GM12891 (cell line): Measurements from ENCODE around the gene GFRA1.

Source experiments
- POLR2A ChIP-seq: IDR thresholded peaks from 2 replicates; pipeline ENCODE4 v1.6.1; 2011; ENCODE audit warnings: low read depth, low read length, control low read depth
- POLR2AphosphoS5 ChIP-seq: IDR thresholded peaks from 2 replicates; pipeline ENCODE4 v1.6.1; 2011; ENCODE audit warnings: low read depth, low read length, control low read depth
- POU2F2 ChIP-seq: IDR thresholded peaks from 2 replicates; pipeline ENCODE4 v1.6.1; 2011; ENCODE audit warnings: low read depth, mild to moderate bottlenecking, control low read depth, low read length, moderate library complexity
- SPI1 ChIP-seq: IDR thresholded peaks from 2 replicates; pipeline ENCODE4 v1.6.1; 2011; ENCODE audit warnings: low read depth, low read length, control low read depth
- TAF1 ChIP-seq: IDR thresholded peaks from 2 replicates; pipeline ENCODE4 v1.6.1; 2011; ENCODE audit warnings: low read depth, low read length, control low read depth

- TF ChIP-seq POLR2A (no peak), POLR2AphosphoS5 (no peak), TAF1 (no peak), SPI1 (no peak), POU2F2 (no peak)
Observed at GRCh38 chr10:116184512-116184794, 88.6 kb downstream of the GFRA1 start.
